Vagina (tissue), 2 donors: Measurements from ENCODE around the gene TBL1X.

Experiments used
- POLR2A ChIP-seq, 2 donors: fragments of 450-650 bp; IDR thresholded peaks; one replicate each; pipeline ENCODE4 v1.6.1; 2017; ENCODE audit warnings: antibody characterized with exemption in 2 of 2, mild to moderate bottlenecking in 2 of 2, moderate library complexity in 2 of 2
- TF ChIP-seq, protein P1 (sequence below), 3 experiments: fragments of 450-650 bp in 2 of 3; fragments of 200-600 bp in 1 of 3; sonication (generic) in 1 of 3; IDR thresholded peaks; one replicate each; pipeline ENCODE4 v1.5.1; 2017 to 2019; ENCODE audit warnings: antibody characterized with exemption in 3 of 3, mild to moderate bottlenecking in 2 of 3, moderate library complexity in 2 of 3

DNA sequence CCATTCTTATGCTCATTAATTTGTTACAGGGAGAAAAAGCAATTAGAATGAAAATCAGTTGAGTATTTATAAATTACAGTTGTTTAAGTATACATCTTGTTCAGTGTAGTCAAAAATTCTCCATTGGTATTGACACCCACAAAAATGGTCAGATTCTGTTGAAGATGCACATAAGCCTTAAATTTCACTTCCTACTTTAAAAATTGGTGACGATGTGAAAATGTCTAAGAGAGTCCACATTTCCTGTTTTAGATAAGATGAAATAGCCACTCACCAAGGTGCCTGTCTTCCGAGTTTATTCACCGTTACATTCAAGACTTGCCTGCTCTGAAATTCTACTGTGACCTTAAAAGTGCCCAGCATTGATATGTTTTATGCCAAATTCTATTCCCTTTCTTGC is 207.1 kb downstream of the TBL1X start:
- TF ChIP-seq, protein P1, sequence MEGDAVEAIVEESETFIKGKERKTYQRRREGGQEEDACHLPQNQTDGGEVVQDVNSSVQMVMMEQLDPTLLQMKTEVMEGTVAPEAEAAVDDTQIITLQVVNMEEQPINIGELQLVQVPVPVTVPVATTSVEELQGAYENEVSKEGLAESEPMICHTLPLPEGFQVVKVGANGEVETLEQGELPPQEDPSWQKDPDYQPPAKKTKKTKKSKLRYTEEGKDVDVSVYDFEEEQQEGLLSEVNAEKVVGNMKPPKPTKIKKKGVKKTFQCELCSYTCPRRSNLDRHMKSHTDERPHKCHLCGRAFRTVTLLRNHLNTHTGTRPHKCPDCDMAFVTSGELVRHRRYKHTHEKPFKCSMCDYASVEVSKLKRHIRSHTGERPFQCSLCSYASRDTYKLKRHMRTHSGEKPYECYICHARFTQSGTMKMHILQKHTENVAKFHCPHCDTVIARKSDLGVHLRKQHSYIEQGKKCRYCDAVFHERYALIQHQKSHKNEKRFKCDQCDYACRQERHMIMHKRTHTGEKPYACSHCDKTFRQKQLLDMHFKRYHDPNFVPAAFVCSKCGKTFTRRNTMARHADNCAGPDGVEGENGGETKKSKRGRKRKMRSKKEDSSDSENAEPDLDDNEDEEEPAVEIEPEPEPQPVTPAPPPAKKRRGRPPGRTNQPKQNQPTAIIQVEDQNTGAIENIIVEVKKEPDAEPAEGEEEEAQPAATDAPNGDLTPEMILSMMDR (IDR thresholded peaks at IDR 0.05), result no peak
- TF ChIP-seq POLR2A (IDR thresholded peaks at IDR 0.05), result no peak
